SIG-M5 (cell line): ENCODE measurements around the gene BCKDHB.
"Not testable (repeated sequence)": the region's sequence is repeated elsewhere in the genome, so short reads cannot be mapped to it uniquely, and the experiment has no call there.

Experiments used
- DNase-seq: peaks from one replicate; lab custom pipeline; 2025; lab: John Stamatoyannopoulos, UW

Gene BCKDHB

DNA sequence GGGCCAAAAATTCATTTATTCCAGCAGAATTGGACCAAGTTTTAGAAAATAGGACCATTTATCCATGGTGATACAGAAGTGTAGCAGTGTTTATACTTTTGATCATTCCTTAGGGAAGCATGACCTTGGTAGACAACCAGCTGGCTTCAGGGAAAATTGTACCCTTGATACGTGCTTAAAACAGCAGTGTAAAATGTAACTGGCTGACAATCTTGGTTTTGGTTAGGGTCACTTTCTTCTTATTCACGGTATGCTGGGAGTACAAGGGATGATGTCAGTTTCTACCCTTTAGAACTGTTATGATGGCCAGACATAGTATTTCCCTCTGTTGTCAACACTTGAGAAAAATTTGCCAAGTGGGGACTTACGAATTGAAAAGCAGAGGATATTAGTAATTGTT is 157.1 kb downstream of the BCKDHB start:
- no peak for DNase-seq

DNA sequence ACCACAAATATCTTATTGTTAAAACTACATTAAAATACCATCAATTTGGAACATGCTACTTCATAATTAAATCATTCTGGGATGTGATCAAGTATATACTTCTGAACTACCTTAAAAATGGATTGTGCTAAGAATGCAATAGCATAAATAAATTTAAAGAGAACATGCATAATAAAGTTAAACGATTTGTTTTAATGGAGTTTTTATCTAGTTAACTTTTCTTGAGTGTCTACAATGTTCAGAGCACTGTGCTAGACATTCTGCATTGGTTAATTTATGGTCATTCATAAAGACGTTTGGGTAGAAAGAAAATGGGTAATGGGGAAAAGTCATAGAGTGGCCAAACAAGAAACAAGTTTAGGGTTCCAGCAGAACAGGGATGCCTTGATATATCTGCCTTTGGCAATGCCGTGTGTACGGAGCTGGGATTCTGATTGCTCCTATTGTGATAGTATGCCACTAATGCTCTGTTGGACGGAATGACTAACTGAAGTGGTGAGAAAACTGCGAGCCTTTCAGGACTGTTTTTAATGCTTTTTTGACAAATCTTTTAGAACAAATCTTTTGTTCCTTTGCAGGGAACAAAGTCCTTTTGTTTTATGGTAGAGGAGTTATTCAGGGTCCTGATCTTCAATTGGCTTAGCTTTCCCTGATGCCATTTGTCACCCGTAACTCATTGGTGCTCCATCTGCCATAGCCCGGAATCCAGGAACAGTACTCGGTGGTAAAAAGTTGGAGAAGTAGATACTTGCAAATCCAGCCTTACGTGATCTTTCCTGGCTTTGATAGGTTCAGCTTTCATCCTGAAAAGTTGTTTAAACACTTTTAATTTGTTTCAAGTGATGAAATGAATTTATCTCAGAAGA is 162.6 kb downstream of the BCKDHB start:
- no peak for DNase-seq

- DNase-seq: no peak
Measured at GRCh38 chr6:80271074-80271473, 164.6 kb downstream of the BCKDHB start.

DNA sequence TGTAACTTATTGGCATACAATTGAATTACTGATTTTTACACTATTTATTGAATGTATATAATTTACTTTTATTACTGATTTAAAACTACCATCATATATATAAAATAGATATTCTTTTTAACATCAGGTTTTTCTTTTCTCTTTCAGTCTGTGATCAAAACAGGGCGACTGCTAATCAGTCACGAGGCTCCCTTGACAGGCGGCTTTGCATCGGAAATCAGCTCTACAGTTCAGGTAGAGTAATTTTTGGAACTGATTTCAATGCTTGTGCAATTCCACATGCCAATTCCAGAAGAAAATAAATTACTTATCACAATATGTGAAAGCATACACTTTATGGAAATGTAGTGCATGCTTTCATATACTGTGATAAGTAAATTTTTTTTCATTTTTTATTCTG is 166.5 kb downstream of the BCKDHB start:
- no peak for DNase-seq

GRCh38 chr6:80276861-80277260 is 170.4 kb downstream of the BCKDHB start:
- no peak for DNase-seq

DNA sequence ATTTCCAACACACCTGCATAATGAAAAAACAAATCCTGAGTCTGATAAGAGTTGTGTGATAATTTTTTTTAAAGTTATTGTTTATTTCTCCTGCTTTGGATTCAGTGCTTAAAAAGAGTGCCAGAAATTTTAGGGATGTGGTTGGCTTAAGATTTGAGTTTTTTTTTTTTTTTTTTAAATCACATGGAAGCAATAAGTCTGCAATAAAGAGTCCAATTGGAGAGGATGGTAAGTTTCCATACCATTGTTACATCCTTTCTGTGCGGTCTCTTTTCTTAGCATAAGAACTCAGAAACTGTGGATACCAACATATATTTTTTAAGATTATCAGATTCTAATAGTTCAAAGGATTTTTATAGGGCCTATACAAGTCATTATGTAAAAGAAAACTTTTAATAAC is 171.0 kb downstream of the BCKDHB start:
- no peak for DNase-seq

GRCh38 chr6:80280262-80281010 is 174.0 kb downstream of the BCKDHB start:
- no peak for DNase-seq

- DNase-seq: no peak
Measured at GRCh38 chr6:80282913-80283554, 176.6 kb downstream of the BCKDHB start.

DNA sequence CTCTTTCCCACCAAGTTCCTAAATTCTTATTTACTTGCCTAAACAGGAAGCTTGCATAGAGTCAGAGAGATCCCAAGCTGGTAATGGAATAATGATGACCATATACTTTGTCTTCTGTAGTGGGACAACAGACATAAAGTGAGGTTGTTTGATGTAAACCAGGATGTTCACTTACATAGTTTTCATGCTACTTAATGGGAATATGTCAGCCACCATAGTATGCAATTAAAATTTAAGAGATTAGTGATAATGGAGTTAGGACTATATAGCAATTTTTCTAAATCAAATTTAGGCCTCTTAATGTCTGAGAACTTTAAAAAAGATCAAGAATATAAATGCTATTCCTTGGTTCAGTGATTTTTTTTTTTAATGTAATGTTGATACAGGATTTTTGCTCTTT is 180.6 kb downstream of the BCKDHB start:
- no peak for DNase-seq

GRCh38 chr6:80287607-80288006 is 181.1 kb downstream of the BCKDHB start:
- DNase-seq: no peak

GRCh38 chr6:80289727-80290126 is 183.3 kb downstream of the BCKDHB start:
- DNase-seq: no peak

- DNase-seq: not testable (repeated sequence)
Measured at GRCh38 chr6:80294531-80294930, 188.1 kb downstream of the BCKDHB start.

DNA sequence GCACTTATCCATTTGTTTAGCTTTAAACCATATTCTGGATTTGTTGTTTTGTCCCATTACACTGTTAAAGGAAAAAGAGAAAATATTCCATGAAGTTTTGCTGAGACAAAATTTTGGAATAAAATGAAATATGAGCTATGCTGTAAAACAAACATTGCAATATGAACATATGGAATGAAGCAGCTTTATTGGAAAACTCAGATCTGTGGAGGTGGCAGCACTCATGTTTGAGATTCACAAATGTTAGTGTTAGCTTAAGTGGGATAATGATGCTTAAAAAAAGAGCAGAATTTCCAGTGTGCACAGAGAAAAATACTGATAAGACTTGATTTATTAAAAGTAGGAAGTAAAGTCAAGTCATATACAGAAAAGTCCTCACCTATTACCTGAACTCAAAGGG is 196.2 kb downstream of the BCKDHB start:
- no peak for DNase-seq

DNA sequence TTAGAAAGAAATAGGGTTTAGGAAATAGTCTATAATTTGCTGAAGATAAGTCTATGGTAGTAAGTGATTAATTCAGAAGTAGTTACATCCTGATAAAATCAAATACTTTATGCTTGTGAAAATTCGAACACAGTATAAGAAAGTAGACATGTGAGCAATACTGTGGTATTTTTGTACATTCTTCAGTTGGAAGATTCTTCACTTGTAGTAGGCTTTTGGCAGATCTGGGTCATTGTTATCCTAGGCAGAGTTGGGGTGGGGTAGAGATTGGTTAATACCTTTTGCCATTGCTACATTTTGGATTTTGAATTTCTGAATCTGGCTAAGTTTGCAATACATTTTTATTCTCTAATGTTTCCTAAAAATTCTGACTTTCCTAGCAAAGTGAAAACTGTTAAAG is 197.5 kb downstream of the BCKDHB start:
- no peak for DNase-seq

DNA sequence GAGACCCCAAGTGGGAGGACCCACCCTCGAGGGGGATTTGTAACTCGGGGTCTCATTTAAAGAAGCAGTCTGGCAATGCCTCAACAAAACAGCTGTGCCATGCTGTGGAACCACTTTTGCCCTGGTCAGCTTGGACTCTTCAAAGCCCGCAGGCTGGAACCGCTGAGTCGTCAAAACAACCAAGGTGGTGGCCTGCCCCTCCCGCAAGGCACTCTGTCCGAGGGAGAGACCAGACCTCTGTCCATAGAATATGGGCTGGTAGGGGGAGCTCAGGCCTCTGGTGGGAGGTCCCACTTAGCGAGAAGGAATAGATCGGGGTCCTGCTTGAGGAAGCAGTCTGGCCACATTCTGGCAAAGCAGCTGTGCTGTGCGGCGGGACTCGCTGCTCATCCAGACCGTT is 208.1 kb downstream of the BCKDHB start:
- DNase-seq: no peak

DNA sequence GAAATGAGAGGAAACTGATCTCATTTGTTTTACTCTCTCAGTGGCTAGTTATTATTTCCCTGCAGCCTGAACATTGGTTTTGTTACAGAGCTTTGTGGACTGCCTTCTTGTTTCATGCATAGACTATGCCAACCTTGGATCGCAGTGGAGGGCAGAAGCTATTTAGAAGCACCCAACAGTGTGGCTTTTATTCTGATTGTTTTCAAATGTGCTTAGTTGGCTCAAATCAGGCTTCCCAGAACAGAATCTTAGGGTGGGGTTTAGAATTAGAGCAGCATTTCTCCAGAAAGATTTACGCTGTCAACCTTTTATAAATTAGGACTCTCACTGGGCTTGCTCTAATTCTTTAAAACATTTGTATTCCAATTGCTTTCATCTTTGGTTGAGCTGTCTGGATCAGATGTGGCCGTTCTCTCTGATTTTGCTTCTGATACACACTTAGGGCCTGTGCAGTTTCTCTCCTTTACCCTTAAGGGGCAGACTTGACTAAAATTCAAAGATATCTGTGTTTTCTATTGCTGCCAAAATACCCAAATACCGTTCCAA is 210.3 kb downstream of the BCKDHB start:
- no peak for DNase-seq

DNA sequence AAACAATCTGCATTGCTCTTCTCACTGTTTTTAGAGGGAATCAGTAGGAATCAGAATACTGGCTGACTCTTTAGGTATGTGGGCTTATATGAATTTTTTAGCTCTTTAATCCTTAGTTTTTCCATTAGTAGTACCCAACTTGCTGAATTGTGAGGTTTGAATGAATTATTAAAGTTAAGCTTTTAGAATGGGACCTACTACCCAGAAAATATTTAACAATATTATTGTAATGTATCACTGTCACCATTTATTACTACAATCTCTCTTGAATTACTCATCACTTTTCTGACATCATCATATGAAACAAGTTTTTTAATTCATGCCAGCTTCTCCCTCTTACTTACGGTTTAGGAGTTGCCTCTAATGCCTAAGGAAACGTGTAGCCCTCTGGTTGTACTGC is 212.7 kb downstream of the BCKDHB start:
- no peak for DNase-seq

DNA sequence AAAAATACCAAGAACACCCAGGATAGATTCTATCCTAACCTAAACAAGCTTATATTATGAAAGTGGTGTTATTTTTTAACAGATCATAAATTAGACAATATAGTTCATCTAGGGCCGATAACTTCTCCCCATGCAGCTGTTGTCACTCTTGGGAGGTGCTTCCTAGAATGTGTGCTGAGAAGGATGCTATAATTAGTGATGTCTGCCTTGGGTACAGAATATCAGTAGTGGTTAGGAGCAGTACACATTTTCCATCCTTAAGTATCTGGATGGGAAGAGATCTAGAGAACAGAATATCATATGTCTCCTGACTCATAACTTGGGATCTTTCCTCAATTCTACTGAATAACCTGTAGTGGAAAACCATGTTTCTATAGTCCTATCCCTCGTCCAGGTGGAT is 214.5 kb downstream of the BCKDHB start:
- no peak for DNase-seq

DNA sequence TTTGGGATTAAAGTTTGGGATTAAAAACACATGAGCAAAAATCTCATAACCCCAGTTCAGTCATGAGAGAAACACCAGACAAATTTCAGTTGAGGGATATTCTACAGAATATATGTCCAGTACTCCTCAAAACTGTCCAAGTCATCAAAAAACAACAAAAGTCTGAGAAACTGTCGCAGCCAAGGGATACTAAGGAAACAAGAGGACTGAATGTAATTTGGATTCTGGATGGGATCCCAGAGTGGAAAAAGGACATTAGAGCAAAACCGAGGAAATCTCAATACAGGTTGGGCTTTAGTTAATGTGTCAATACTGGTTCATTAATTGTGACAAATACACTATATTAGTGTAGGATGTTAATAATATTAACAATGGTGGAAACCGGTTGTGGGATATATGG is 219.3 kb downstream of the BCKDHB start:
- DNase-seq: no peak

- no peak for DNase-seq
Measured at GRCh38 chr6:80328652-80329051, 222.2 kb downstream of the BCKDHB start.

GRCh38 chr6:80329496-80329895 is 223.0 kb downstream of the BCKDHB start:
- DNase-seq: no peak

GRCh38 chr6:80330961-80331360 is 224.5 kb downstream of the BCKDHB start:
- DNase-seq: no peak

GRCh38 chr6:80331522-80331921 is 225.1 kb downstream of the BCKDHB start:
- DNase-seq: no peak
